ENCODE results near the gene ACVR2A.

Gene ACVR2A

DNA sequence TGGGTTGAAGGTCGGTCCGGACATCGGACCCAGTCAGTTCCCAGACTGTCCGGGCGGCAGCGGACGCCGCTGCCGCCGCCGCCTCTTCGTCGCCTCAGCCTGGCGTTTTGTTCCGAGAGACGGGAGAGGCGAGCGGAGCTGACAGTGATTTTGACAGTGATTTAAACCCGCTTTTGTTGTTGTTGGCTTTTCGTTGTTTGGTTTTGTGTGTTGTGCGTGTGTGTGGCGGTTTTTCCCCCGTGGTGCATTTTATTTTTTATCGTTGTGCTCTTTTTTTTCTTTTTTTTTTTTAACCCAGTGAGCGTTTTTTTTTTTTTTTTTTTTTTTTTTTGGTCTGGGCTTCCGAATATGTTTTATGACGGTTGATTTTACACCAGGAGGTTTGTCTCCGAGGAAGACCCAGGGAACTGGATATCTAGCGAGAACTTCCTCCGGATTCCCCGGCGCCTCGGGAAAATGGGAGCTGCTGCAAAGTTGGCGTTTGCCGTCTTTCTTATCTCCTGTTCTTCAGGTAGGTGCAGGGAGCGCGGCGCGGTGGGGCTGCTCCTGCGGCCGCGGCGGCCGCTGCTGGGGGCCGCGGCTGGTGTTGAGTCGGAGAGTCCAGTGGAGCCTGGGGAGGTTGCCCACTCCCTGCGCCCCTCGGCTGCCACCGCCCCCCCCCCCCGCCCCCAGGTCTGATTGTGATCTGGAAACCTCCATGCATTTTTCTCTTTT, at the start of gene ACVR2A:
Gene ACVR2A (plus strand): TSS at position 333 of the 714 bp plus-strand sequence. CDS start 124 bp downstream, at position 457.
- FAIRE-seq = no peak

DNA sequence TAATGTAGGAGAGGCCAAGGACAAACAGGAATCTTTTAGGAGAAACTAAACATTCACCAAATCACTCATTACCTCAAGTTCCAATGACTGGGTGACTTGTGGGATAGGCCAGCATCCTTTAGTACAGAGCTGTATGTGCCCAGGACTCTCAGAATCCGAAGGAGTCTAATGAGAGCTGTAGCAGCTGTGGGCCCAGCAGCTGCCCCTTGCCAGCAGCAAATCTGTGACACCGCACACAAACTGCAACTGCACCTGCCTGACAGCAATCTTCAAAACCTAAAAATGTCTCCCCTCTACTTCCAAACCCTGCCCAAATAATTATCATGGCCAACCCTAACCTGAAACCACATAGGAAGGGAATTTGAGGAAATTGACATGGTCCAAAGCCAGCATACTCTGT, 44.5 kb upstream of the ACVR2A start:
- FAIRE-seq = no peak

DNA sequence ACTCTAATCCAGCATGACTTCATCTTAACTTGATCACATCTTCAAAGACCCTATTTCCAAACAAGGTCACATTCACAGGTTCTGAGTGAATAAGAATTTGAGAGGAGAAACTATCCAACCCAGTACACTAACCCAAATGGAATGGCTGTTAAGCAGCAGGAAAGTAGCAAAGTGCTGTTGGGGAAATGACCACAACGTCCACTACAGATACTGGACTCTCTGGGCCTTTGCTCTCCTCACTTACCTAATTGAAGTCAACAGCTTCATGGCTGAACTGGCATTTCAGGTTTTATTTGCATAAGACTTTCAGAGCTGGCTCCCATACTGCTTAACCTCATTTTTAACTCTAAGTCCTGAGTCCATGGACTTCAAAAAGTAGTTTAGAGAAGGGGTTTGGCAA, 38.0 kb upstream of the ACVR2A start:
- no peak for FAIRE-seq

DNA sequence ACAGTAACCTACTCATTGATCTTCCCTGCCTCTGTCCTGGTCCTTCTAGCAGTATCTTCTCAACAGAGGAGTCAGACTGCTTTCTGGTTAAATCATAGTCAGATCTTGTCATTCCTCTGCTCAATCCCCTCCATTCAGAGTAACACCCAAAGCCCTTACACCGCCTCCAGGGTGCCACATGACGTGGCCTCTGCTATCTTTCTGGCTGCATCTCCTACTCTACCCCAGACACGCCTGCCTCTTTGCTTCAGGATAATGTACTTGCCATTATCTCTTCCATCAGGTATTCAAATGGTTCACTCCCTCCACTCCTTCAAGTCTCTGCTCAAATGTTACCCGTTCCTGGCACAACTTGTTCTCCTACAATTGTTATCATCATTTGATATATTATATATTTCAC, 36.3 kb upstream of the ACVR2A start:
- FAIRE-seq = no peak

DNA sequence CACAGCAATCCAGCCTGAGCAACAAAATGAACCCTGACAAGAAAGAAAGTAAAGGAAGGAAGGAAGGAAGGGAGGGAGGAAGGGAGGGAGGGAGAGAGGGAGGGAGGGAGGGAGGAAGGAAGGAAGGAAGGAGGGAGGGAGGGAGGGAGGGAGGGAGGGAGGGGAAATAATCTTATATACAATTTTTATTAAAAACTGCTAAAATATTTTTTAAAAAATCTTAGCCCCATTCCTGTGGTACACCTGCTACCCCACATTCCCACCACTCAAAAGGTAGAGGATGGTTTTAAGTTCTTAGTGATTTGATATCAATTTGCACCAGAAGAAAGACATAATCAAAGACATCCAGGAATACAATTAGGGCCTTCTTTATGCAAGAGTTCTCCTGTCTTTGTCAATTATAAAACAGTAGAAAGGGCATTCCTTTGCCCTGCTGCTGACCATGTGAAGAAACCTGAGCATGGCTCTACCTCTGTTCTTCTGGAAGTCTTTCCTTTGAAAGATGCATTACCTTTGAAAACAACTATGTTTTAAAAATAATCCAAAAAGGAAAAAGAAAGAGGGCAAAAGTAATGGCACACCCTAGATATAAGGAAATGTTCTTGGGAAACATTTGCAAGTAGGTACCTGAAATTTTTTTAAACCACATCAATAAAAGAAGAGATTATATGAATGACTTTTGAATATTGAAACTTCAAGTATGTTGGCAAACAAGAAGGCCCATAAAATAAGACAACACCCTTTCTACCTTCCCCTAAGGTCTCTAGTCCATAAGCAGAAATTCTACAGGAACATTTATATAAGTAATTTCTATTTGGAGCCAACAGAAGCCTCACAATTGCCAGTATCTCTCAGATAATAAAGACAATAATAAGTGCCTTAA, 33.7 kb upstream of the ACVR2A start:
- FAIRE-seq = no peak

DNA sequence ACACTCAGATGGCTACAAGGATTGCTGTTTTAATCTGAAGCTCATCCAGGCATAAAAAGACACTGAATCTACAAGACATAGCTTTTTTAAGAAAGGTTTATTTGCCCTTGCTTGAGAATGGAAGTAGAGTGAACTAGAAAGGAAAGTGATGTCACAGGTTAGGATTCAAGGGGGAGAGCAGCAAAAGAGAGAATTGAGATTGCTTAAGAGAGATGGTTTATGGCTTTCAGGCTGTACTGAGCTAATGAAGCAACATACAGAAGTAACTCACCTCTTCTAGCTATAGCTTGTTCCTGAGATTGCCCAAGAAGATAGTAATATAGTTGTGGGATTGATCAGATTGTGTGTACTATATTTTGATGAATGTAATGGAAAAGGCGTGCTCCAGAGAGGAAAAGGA, 26.1 kb upstream of the ACVR2A start:
- FAIRE-seq = no peak

DNA sequence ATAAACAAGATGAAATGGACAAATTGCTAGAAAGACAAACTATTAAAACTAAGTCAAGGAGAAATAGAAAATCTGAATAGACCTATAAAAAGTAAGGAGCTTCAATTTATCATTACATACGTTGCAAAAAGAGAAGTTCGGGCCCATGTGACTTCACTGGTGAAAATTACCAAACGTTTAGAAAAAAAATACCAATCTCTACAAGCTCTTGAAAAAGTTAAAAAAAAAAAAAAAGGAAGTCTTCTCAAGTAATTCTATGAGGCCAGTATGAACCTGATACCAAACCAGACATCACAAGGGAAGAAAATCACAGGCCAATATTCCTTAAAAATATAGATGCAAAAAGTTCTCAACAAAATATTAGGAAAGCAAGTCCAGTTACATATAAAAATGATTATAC, 20.2 kb upstream of the ACVR2A start:
- no peak for FAIRE-seq

DNA sequence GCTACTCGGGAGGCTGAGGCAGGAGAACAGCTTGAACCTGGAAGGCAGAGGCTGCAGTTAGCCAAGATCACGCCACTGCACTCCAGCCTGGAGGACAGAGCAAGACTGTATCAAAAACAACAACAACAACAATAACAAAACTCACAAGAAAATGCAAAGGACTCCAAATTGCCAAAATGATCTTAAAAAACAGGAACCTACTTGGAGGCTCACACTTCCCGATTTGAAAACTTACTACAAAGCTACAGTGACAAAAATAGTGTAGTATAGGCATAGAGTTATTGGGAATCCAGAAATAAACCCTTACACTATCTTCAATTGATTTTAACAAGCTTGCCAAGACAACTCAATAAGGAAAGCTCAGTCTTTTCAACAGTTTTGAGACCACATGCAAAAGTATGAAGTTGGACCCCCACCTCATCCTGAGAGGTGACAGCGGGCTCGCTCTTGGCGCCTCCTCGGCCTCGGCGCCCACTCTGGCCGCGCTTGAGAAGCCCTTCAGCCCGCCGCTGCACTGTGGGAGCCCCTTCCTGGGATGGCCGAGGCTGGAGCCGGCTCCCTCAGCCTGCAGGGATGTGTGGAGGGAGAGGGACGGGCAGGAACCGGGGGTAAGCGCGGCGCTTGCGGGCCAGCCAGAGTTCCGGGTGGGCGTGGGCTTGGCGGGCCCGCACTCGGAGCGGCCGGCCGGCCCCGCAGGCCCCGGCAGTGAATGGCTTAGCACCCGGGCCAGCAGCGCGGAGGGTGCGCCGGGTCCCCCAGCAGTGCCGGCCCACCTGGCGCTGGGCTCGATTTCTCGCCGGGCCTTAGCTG, 18.3 kb upstream of the ACVR2A start:
- FAIRE-seq = no peak

DNA sequence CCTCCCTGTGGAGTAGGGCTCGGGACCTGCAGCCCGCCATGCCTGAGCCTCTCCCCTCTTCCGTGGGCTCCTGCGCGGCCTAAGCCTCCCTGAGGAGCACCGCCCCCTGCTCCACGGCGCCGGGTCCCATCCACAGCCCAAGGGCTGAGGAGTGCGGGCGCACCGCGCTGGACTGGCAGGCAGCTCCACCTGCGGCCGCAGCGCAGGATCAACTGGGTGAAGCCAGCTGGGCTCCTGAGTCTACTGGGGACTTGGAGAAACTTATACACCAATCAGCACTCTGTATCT, 17.8 kb upstream of the ACVR2A start:
- no peak for FAIRE-seq

DNA sequence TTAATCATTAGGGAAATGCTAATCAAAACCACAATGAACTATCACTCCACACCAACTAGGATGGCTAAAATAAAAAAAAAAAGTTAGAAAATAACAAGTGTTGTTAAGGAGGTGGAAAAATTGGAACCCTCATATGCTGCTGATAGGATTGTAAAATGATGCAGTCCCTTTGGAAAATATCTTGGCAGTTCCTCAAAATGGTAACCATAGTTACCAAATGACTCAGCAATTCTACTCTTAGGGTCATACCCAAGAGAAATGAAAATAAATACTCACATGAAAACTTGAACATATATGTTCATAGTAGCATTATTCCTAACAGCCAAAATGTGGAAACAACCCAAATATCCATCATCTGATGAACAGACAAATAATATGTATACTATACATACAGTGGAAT, 15.7 kb upstream of the ACVR2A start:
- FAIRE-seq = no peak

DNA sequence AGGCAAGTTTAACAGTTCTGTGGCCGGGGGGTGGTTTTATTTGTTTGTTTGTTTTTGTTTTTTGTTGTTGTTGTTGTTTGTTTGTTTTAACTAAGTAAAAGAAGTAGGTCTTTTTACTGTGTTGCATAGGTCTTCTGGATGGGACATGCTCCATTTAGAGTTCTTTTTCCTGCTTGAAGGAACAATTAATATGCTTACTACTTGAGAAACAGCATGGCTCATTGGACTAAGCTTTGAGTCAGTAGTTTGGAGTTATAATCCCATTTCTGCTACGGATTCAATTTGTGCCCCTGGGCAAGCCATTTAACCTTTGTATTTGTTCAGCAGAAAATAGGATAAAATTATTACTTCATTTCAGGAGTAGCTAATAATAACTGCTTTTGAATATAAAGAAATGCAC, 8.7 kb upstream of the ACVR2A start:
- FAIRE-seq = no peak

DNA sequence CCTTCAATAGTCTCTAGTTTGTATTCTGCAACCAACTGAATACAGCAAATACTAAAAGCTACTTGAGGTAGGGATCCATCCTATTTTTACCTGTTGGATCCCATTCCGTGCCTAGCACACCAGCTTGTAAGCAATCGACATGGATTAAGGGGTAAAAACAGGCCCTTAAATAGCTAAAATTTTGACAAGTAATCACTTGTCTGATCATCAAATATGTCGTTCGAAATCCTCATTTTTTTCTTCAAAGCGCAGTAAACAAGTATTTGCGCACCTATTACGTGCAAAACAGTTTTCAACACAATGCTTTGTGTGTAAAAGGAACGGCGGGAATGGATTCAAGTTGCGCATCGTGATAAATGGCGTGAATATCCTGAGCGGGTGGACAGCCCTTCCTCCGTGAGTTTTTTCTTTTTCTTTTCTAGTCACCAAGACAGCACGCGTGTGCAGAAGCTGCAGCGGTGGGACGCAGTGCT, 1.4 kb upstream of the ACVR2A start:
- no peak for FAIRE-seq

DNA sequence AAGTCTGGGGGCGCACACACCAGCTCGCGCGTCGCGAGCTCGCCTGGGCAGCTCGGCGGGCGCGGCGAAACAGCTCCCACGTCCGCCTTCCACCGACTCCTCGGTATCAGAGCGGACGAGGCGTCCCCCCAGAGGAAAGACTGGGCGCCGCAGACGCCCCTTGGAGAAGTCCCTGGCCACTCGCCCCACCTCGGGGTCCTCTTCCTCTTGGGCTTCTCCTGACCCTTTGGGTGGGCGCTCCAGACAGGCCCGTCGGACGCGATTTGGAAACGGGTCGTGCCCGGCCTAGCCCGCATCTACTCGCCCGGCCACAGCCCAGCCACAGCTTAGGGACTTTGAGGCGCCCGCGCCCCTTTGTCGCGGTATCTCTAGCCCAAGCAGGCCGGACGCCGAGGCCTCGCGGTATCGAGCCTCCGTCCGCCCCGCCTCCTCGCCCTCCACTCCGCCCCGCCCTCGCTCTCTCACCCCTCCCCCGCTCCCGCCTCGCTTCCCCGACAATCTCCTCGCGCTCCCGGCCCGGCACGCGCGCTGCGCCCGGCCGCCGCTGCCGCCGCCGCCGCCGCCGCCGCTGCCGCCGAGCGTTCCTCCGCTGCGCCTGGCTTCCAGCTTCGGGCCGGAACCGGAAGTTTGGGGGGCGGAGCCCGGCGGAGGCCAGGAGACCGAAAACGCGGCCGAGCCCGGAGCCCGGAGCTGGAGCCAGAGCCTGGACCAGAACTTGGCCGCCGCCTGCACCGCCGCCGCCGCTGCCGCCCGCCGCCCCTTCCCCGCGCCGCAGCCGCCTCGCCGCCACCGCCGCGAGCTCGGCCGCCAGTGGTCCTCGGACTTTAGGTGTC, 749 bp upstream of the ACVR2A start:
- no peak for FAIRE-seq

DNA sequence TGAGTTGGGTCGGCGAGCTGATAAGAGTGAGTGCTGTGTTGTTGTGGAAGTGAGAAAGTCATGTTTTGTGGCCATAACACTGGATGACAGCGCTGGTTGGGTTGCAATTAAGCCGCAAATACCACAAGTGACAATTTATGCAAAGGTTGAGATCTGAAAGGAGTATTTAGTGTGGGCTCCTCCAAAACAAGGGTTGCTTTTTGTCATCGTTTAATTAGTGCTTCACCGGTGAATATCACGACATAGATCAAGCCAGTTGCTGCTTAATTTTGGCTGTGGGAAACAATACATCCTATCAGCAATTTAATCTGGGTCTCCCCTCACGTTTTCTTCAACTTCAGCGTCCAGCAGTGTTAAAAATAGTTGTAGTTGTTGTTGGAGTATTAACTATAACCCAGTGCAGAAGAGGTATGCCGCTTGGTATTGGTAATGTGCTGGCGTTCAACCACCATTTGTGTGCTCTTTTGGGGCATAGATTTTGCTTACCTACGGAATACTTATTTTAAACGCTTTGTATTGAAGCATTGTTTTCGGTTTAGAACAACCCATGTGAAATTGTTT, 662 bp downstream of the ACVR2A start:
- no peak for FAIRE-seq

DNA sequence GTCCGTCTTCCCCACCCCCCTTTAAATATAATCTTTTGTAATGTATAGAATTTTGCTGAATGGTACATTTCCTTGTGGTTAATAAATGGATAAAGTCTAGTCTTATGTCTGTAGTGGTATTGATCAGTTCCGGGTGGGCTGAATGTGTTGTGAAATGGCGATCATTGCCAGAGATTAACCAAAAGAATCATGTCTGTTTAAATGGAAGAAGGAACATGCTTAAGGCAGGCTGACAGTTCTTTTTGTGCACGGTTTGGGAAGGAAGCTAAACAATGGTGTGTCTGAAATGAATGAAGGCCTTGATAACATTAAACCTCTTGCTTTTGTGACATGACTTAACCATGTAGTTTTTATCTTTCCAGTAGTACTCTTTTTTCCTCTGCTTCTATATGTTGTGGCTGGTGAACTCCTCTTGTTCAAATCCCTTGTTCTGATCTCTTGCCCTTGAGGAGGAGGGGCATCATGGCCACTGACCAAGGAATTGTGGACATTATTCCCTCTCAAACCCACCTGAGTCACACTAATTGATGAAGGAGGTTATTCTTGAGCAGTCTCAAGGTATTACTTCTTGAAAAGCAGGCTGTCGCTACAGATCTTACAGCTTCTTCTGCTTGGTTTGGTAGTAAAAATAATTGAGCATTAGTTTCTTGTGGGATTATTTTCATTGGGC, 1.7 kb downstream of the ACVR2A start:
- FAIRE-seq = no peak

DNA sequence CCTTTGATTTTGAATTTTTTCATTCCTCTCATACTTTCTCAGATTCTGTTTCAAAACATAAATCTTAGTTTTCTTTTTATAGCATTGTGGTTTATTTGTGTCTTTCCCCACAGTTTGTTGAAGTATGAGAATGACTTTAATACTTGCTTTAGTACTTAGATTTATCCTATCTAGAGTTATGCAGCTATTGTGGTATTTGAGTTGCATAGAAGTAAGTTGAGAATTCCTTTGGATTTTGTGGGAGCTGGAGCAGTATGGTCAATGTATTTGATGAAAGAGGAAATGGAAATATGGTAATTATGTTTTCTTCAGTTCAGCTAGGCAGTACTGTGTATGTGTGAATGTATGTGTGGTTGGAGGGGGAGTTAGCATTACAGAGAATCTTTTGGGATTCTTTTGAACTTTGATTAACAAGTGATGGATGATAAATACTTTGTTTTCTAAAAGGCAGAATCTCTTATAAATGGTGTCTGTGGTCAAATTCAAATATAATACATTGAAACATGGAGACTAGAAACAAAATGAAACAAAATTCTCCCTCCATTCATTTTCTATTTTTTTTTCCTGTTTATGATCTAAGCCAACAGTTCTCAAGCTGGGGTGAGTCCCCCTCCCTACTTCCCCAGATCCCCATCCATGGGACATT, 3.0 kb downstream of the ACVR2A start:
- FAIRE-seq = no peak

DNA sequence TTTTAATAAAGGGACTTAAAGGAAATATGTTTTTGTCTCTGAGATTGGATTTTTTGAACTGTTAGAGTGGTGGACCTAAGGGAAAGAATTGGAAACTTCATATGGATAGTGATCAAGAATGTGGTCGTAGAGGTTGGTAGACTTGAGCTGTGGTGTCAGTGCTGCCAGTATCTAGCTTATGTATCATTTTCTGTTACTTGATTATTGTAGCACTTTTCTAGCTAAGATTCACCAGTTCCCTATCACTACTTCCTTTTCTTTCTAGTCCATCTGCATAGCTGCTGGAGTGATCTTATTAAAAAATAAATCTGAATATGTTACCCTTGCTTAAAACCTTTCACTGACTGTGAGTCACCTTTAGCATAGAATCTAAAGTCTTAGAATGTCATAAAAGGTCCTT, 6.0 kb downstream of the ACVR2A start:
- no peak for FAIRE-seq

DNA sequence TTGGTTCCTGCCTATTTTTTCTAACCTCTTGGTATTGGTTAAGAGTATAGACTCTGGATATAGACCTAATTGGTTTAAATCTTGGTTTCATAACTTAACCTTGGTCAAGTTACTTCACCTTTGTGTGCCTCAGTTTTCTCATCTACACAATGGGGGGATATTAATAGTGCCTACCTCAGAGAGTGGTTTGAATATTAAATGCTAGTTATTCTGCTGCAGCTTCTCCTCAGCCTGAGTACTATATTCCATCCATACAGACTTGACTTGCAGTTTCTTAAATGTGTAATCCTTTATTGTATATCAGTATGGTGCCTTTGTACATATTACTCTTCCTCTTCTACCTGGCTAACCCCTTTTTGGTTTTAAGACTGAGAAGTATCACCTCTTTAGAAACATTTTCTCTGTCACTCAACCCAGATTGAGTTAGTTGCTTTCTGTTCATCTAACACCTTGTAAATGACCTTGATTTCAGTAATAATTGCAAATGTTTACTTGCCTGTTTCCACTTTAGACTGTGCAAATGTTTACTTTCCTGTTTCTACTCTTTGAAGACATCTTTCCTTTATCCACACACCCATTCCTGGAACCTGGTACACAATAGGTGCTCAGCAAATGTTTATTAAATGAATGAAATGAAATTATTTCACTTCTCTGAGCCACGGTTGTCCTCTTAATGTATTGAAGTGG, 6.6 kb downstream of the ACVR2A start:
- no peak for FAIRE-seq

DNA sequence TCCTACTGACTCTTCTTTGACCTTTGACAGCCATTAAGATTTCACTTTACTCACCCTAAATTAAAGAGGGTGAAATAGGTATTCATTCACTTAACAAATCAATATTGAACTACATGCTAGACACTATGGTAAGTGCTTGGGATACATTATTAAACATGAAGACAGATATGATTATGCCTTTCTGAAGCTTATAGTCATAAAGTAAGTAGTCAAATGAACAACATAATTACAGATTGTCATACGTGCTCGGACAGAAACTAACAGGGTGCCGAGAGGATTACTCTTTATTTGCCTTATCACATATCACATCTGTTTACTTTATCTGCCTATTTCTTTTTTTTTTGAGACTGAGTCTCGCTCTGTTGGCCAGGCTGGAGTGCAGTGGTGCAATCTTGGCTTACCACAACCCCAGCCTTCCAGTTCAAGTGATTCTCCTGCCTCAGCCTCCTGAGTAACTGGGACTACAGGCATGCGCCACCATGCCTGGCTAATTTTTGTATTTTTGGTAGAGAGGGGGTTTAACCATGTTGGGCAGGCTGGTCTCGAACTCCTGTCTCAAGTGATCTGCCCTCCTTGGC, 9.8 kb downstream of the ACVR2A start:
- no peak for FAIRE-seq

DNA sequence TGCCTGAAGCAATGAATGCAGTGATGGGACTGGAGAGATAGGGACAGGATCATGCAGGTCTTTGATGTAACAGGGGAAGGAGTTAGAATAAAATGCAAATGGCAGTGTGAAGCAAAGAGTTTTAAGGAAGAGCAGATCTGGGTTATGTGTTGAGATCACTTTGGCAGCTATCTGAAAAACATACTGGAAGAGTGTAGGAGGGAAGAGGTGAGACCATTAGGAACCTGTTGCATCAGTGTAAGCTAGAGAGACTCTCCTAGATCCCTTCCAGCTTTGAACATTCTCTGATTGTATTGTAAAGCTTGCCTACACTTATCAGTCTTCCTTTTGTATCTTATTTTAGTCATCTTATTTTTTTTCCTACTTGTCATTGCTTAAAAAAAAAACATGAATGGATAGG, 10.5 kb downstream of the ACVR2A start:
- FAIRE-seq = no peak

All from TTC549 (cell line).